ENCODE results near the gene GPR132. TPM values are rescaled to one million over a fixed set of nuclear protein-coding genes. Genes with fewer than 3 reads are reported as not detected.

The GPR132 gene
- total and polyA plus RNA-seq, 9 of the 15 experiments (the other 6 are each of a cell fraction or from before 2014, with no cell fraction given): 0.01 to 1.1 (median 0.25) TPM; not detected in 1

DNA sequence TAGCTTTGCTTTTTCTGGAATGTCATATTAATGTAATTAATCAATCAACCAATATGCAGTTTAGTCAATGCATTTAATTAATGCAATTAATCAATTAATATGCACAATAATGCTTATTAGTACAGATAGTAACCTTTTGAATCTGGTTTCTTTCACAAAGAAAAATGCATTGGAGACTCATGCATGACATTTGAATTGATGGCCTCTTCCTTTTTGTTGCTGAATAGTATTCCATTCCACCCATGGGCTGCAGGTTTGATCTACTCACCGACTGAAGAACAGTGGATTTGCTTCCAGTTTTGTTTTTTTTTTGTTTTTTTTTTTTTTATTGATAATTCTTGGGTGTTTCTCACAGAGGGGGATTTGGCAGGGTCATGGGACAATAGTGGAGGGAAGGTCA, 13.1 kb upstream of the GPR132 start:
- BruUV-seq (replicated peaks): no TSS peak
- DNase-seq (ENCODE audit: extremely low read depth in 1 of 4, low spot score in 3 of 4) (no peak), FAIRE-seq (no peak), ATAC-seq (no peak)
- Histone ChIP-seq H3K4me3 (no peak overlapping the region), H3K9ac (ENCODE audit: insufficient read depth in 1 of 2, low read depth in 2 of 2, low read length in 2 of 2) (no peak overlapping the region), H3K9me3 (replicated peaks; ENCODE audit: control insufficient read depth, insufficient read depth, low read depth, low read length) (no peaks in the 10 kb centered on the region), H2AFZ (ENCODE audit: low read depth, low read length) (no peak overlapping the region), H3K27me3 (ENCODE audit: control insufficient read depth in 2 of 2, insufficient read depth in 2 of 2, low read length in 2 of 2) (peaks cover 0 to 7% of the 10 kb centered on the region in 2 experiments; a peak in 1 of 5 replicates), H4K20me1 (replicated peaks; ENCODE audit: control insufficient read depth, insufficient read depth, low read length) (no peaks in the 10 kb centered on the region), H3K4me1 (replicated peaks in 1 of 2; ENCODE audit: control insufficient read depth in 2 of 2, insufficient read depth in 2 of 2, low read length in 2 of 2) (peaks cover 7 to 40% of the 10 kb centered on the region in 2 experiments; a peak in 4 of 5 replicates), H3K36me3 (ENCODE audit: control insufficient read depth, insufficient read depth, low read length) (no peaks in the 10 kb centered on the region), H3K79me2 (ENCODE audit: control insufficient read depth, insufficient read depth, low read length) (no peaks in the 10 kb centered on the region), H3K27ac (ENCODE audit: extremely low read depth, low read depth, low read length) (no peak overlapping the region), H3K9me1 (ENCODE audit: control insufficient read depth, insufficient read depth, low read length) (no peaks in the 10 kb centered on the region), H3K4me2 (ENCODE audit: insufficient read depth, low read length) (no peak overlapping the region)
- intact Hi-C loops (cut with micrococcal nuclease) (no loop called here), in situ Hi-C loops (cut with MboI) (no loop called here)
- TF ChIP-seq ZNF146 (CRISPR knock-in tag; IDR thresholded peaks at IDR 0.05; ENCODE audit: unreplicated experiment) (peak; percentile 71), TRIM28 (IDR thresholded peaks at IDR 0.05) (no peak)
- TF ChIP-seq, protein P1, sequence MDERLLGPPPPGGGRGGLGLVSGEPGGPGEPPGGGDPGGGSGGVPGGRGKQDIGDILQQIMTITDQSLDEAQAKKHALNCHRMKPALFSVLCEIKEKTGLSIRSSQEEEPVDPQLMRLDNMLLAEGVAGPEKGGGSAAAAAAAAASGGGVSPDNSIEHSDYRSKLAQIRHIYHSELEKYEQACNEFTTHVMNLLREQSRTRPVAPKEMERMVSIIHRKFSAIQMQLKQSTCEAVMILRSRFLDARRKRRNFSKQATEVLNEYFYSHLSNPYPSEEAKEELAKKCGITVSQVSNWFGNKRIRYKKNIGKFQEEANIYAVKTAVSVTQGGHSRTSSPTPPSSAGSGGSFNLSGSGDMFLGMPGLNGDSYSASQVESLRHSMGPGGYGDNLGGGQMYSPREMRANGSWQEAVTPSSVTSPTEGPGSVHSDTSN (CRISPR knock-in tag; IDR thresholded peaks at IDR 0.05; ENCODE audit: low read depth): no peak
- TF ChIP-seq, protein P1 (tag; conservative IDR thresholded peaks at IDR 0.05; ENCODE audit: low read depth): 0 out of 2 replicates have a peak, but pooled peaks have one; percentile 11
- POLR2A ChIA-PET: no interaction called here
- CTCF ChIA-PET (ENCODE audit: low intra/inter-chr PET ratio): no interaction called here
- WGBS (ENCODE audit: insufficient coverage, low coverage, missing lambda C conversion rate): 17% methylated on average over 1 of the region's 1 CpG

Data from K562 (cell line).